Fibroblast of peridontal ligament (primary cell): ENCODE results near the gene SLC25A21.
"Not testable (repeated sequence)": the region's sequence is repeated elsewhere in the genome, so short reads cannot be mapped to it uniquely, and the experiment has no call there.

Experiments
- DNase-seq: peaks from one replicate; pipeline ENCODE4 v3.0.0-alpha.2; 2010; ENCODE audit errors: extremely low read depth

SLC25A21 gene

DNA sequence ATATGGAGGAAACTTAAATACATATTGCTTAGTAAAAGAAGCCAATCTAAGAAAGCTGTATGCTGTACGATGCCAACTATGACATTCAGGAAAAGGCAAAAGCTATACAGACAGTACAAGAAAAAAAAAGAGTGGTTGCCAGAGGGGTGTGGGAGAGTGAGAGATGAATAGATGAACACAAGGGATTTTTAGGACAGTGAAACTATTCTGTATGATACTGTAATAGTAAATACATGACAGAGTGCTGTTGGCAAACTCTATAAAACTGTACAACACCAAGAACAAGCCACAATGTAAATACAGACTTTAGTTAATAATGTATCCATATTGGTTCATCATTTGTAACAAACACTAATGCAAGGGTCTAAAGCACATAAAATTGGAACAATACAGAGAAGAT lies 14.5 kb upstream of the SLC25A21 start:
- no peak for DNase-seq

- no peak for DNase-seq
Measured at GRCh38 chr14:37185670-37186069, 13.3 kb upstream of the SLC25A21 start.

DNA sequence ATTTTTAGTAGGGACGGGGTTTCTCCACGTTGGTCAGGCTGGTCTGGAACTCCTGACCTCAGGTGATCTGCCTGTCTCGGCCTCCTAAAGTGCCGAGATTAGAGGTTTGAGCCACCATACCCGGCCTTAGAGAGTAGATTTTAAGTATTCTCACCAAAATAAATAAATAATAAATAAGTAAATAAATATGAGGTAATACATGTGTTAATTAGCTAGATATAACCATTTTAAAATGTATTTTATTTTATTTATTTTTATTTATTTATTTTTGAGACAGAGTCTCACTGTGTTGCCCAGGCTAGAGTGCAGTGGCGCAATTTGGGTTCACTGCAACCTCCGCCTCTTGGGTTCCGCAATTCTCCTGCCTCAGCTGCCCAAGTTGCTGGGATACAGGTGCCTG lies 12.1 kb upstream of the SLC25A21 start:
- not testable (repeated sequence) for DNase-seq

GRCh38 chr14:37181441-37181840 lies 9.0 kb upstream of the SLC25A21 start:
- DNase-seq, result no peak

- not testable (repeated sequence) for DNase-seq
Measured at GRCh38 chr14:37180886-37181285, 8.5 kb upstream of the SLC25A21 start.

DNA sequence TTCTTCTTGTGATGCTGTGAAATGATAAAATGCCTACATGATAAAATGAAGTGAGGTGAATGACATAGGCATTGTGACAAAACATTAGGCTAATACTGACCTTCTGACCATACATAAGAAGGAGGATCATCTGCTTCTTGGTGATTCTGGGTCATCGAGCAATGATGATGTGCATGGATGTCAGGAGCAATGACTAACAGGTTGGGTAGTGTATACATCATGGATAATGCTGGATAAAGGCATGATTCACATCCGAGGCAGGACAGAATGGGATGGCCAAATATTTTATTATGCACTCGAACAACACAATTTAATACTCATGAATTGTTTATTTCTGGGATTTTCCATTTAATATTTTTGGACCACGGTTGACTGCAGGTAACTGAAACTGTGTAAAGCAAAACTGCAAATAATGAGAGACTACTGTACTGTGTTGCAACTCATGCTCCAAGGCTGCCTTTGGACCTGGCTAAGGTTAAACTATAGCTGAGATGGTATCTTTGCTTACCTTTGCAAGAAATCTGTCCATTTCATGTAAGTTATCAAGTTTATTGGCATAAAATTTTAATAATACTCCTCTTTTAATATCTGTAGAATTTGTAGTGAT lies 7.6 kb upstream of the SLC25A21 start:
- no peak for DNase-seq

GRCh38 chr14:37172936-37173614 lies 669 bp upstream of the SLC25A21 start:
- no peak for DNase-seq

- DNase-seq, result no peak
Measured at GRCh38 chr14:37171678-37172023, 755 bp downstream of the SLC25A21 start.

- DNase-seq, result no peak
Measured at GRCh38 chr14:37170993-37171392, 1.4 kb downstream of the SLC25A21 start.

GRCh38 chr14:37170237-37170636 lies 2.2 kb downstream of the SLC25A21 start:
- DNase-seq, result no peak

- DNase-seq, result no peak
Measured at GRCh38 chr14:37168721-37169120, 3.7 kb downstream of the SLC25A21 start.

DNA sequence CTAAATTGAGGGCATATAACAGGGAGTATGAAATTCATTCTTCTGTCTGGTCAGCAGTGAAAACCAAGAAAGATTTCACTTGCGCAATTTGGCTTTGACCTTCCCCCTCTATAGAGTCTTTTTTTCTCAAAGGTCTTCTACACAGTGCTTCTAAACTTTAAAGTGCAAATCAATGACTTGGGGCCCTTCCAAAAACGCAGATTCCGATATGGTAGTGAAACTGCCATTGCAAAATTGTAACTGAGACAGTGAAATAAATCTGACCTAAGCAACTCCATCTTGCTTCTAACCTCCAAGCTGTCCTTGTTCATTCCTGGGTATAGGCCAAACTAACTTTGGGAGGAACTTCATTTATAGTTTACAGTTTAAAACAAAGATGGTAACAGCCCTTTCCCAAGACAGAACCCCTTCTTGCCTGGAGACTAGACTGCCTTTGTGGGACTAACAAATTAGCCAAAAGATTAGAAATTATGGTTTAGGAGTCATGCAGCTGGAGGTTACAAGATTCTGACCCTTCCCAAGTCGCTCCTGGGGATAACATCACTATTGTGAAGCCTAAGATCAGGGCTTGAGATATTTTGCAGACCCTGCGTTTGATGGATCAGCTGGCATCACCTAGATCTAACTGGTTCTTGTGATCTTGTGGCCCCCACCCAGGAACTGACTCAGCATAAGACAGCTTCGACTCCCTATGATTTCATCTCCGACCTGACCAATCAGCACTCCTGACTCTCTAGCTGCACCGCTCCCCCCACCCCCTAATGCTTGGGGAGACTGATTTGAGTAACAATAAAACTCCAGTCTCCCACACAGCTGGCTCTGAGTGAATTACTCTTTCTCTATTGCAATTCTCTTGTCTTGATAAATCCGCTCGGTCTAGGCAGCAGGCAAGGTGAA lies 5.0 kb downstream of the SLC25A21 start:
- DNase-seq, result no peak

DNA sequence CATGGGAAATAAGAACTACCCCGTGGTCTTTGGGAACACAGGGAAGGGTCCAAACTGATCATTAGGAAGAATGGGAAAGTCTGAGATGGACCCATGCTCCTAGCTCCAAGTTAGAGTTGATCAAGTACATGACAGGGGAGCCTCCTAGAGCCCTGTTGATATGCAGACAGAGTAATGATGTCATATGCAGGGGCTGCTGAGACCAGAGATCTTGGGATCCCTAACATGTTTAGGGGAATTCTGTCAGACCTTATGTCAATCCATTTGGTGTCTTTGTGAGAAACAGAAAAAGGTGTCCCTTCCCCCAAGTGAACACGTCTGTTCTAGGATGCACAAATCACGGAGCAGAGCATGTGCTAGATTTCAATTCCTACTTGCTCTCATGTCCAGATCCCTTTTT lies 6.6 kb downstream of the SLC25A21 start:
- no peak for DNase-seq

GRCh38 chr14:37162307-37162706 lies 10.1 kb downstream of the SLC25A21 start:
- not testable (repeated sequence) for DNase-seq

DNA sequence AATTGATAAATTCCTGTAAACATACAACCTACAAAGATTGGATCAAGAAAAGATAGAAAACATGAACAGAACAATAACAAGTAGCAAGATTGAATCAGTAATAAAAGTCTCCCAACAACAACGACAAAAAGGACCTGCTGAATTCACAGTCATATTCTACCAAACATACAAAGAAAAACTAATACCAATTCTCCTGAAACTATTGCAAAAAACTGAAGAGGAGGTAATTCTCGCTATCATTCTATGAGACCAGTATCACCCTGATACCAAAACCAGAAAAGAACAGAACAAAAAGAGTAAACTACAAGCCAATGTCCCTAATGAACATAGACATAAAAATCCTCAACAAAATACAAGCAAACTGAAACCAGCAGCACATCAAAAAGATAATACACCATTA lies 14.4 kb downstream of the SLC25A21 start:
- no peak for DNase-seq

GRCh38 chr14:37153483-37153882 lies 18.9 kb downstream of the SLC25A21 start:
- no peak for DNase-seq

DNA sequence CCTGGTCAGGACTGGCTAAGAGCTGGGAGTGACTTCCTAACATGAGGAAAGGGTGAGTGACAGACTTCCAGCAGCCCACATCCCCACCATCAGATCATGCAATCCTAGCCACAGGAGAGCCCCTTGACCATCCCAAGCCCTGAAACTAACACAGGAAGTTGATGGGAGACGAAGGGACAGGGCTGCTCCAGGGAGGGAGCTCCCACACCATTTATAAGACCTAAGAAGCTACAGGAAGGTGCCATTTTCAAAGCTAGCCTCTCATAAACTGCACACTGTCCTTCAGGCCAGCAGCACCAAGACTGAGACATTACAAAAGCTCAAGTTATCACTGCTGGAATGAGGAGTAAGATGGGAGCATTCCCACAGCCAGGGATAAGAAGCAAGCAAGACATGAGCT lies 19.4 kb downstream of the SLC25A21 start:
- no peak for DNase-seq

GRCh38 chr14:37150414-37150813 lies 22.0 kb downstream of the SLC25A21 start:
- peak; percentile 81 for DNase-seq

DNA sequence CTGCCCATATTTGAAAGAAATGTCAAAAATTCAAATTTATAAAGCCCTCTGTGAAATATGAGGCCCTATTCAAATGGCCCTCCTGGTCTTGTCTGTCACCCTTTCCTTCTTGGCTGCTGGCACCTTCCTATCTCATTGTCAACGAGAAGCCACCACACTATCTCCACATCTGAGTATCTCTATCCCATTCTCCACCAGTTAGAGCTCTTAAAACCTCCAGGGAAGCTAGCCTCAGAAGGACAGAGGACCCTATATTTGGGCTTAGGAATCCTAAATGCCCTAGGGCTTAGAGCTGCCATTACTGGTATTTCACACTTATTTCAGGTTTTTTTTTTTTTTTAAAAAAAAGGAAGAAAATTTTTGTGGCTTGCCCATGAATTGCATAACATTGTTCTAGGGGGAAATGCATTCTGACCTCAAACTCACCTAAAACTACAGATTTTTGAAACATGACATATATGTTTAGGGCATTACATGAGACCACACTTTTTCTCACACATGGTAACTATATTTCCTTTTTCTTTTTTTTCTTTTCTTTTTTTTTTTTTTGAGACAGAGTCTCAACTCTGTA lies 25.0 kb downstream of the SLC25A21 start:
- DNase-seq, result no peak

GRCh38 chr14:37146438-37146837 lies 26.0 kb downstream of the SLC25A21 start:
- not testable (repeated sequence) for DNase-seq

- DNase-seq, result peak; percentile 27
Measured at GRCh38 chr14:37145395-37145794, 27.0 kb downstream of the SLC25A21 start.

DNA sequence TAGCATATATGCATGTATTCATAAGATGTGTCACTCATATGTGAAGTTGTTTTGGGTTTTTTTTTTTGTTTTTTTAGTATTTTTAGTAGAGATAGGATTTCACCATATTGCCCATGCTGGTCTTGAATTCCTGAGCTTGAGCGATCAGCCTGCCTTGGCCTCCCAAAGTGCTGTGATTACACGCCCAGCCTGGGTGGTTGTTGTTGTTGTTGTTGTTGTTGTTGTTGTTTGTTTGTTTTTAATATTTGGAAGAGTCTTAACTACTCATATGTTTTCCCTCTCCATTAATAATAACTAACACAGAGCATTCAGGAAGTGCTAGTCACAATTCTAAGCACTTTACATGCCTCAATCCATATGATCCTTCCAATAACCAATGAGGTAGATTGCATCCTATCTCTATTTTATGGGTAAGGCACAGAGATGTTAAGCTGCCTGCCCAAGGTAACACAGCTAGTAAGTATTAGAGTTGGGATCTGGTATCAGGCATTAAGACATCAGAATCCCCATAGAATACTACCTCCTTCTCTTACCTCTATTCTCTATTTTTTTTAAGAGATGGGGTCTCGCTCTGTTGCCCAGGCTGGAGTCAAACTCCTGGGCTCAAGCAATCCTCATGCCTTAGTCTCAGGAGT lies 27.6 kb downstream of the SLC25A21 start:
- DNase-seq, result no peak
